ENCODE measurements around the gene MAGIX.
A peak's percentile ranks its signal among the peaks of the same experiment; 100 is the strongest.

The MAGIX gene

GRCh38 chrX:49187526-49187925 lies 25.0 kb downstream of the MAGIX start:
- no peak overlapping the region for H3K4me3 ChIP-seq (ENCODE audit: severe bottlenecking)
- no peaks in the 10 kb centered on the region for H3K27me3 ChIP-seq (ENCODE audit: insufficient read depth, poor library complexity, severe bottlenecking)
- H3K36me3 ChIP-seq (ENCODE audit: low read depth) = peaks cover 16% of the 10 kb centered on the region
- no peaks in the 10 kb centered on the region for H3K4me1 ChIP-seq (ENCODE audit: insufficient read depth, poor library complexity, severe bottlenecking)
- no peaks in the 10 kb centered on the region for H3K9me3 ChIP-seq (ENCODE audit: severe bottlenecking)
- DNase-seq (ENCODE audit: low spot score) (no peak), ATAC-seq (ENCODE audit: low read depth) (no peak)
- no peak for TF ChIP-seq CTCF (IDR thresholded peaks at IDR 0.05; ENCODE audit: poor library complexity, severe bottlenecking)
- no peak overlapping the region for H3K27ac ChIP-seq (ENCODE audit: poor library complexity, severe bottlenecking)

DNA sequence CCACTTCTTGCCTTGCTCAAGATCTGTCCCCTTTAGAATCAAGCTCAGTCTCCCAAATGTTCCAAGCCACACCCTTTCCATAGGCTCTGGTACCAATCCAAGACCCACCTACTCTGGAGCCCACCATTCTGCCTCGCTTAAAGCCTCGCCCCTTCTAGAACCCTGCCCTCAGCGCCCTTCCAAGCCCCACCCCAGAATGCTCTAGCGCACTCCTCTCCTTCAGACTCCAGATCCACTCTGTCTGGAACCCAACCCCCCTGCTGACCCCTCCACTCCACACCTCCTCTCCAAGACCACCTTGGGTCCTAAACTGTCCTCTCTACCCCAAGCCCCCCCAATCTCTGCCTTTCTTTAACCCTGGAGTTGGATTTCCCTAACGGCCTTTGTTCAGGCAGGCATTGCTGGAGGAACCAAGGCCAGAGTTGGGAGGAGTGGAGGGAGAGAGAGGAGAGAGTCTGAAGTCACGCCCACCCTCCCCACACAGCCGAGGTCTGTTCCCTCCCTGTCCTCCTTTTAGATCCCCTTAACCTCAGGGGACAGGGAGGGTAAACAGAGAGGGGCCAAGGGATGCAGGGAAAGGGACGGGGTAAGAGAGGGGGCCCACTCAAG lies 26.0 kb downstream of the MAGIX start:
- Histone ChIP-seq H3K9me3 (ENCODE audit: severe bottlenecking) (no peaks in the 10 kb centered on the region), H3K36me3 (ENCODE audit: low read depth) (peaks cover 6% of the 10 kb centered on the region), H3K4me1 (ENCODE audit: insufficient read depth, poor library complexity, severe bottlenecking) (no peaks in the 10 kb centered on the region), H3K4me3 (ENCODE audit: severe bottlenecking) (no peak overlapping the region), H3K27me3 (ENCODE audit: insufficient read depth, poor library complexity, severe bottlenecking) (no peaks in the 10 kb centered on the region), H3K27ac (ENCODE audit: poor library complexity, severe bottlenecking) (peak overlapping the region; percentile 67)
- TF ChIP-seq CTCF (IDR thresholded peaks at IDR 0.05; ENCODE audit: poor library complexity, severe bottlenecking) = no peak
- DNase-seq (ENCODE audit: low spot score) (no peak), ATAC-seq (ENCODE audit: low read depth) (no peak)

DNA sequence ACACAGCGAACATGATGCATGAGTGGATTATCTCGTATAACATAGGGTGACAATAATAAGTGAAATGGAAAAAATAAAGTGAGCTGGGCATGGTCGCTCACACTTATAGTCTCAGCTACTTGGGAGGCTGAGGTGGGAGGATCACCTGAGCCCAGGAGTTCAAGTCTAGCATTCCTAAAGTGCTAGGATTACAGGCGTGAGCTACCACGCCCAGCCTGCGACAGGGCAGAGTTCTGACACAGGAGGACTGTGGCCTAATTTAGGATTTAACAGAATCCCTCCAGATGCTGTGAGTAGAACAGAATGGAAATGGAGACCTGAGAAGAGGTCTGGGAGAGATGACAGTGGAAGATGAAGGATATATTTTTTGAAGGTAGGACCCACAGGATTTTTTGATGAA lies 27.0 kb downstream of the MAGIX start:
- no peaks in the 10 kb centered on the region for H3K9me3 ChIP-seq (ENCODE audit: severe bottlenecking)
- no peaks in the 10 kb centered on the region for H3K4me1 ChIP-seq (ENCODE audit: insufficient read depth, poor library complexity, severe bottlenecking)
- no peaks in the 10 kb centered on the region for H3K27me3 ChIP-seq (ENCODE audit: insufficient read depth, poor library complexity, severe bottlenecking)
- DNase-seq (ENCODE audit: low spot score) (no peak), ATAC-seq (ENCODE audit: low read depth) (no peak)
- TF ChIP-seq CTCF (IDR thresholded peaks at IDR 0.05; ENCODE audit: poor library complexity, severe bottlenecking) = no peak
- H3K4me3 ChIP-seq (ENCODE audit: severe bottlenecking) = no peak overlapping the region
- H3K36me3 ChIP-seq (ENCODE audit: low read depth) = no peaks in the 10 kb centered on the region
- peak overlapping the region; percentile 67 for H3K27ac ChIP-seq (ENCODE audit: poor library complexity, severe bottlenecking)

DNA sequence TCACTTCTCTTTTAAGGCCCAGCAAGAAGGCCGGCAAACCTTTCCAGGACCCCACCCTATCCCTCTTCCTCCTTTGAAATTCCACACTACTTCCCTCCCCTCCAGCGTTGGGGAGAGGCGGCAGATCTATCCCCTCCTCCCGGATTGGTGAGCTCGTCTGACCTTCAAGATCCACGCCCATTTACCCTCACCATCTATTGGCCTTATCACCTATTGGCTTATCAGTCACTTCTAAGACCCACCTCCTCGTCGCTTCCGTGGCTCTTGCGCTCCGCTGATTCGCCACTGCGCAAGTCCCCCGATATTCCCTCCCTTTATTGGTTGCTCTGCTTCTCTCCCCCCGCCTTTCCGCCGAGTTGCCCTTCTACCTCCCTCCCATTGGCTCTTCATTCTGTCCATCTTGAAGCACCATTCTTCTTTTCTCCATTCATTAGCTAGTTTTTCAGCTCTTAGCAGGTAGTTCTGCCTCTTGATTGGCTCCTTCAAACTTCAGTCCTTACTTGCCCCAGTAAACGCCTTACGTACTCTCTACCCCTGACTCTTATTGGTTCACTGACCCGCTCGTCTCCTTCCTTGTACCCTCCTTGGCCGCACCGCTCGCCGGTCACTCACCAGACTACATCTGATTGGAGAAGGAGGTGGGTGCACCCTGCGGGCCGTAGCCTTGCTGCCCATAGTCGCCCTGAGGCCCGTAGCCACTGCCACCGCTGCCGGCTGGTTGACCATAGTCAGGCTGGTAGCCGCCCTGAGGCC lies 28.4 kb downstream of the MAGIX start:
- ATAC-seq (ENCODE audit: low read depth) (peak; percentile 92), DNase-seq (ENCODE audit: low spot score) (peak; percentile 93)
- Histone ChIP-seq H3K36me3 (ENCODE audit: low read depth) (no peaks in the 10 kb centered on the region), H3K27ac (ENCODE audit: poor library complexity, severe bottlenecking) (peak overlapping the region; percentile 67), H3K4me3 (ENCODE audit: severe bottlenecking) (peak overlapping the region; percentile 82), H3K27me3 (ENCODE audit: insufficient read depth, poor library complexity, severe bottlenecking) (no peaks in the 10 kb centered on the region), H3K9me3 (ENCODE audit: severe bottlenecking) (no peaks in the 10 kb centered on the region), H3K4me1 (ENCODE audit: insufficient read depth, poor library complexity, severe bottlenecking) (no peaks in the 10 kb centered on the region)
- TF ChIP-seq CTCF (IDR thresholded peaks at IDR 0.05; ENCODE audit: poor library complexity, severe bottlenecking) = no peak

DNA sequence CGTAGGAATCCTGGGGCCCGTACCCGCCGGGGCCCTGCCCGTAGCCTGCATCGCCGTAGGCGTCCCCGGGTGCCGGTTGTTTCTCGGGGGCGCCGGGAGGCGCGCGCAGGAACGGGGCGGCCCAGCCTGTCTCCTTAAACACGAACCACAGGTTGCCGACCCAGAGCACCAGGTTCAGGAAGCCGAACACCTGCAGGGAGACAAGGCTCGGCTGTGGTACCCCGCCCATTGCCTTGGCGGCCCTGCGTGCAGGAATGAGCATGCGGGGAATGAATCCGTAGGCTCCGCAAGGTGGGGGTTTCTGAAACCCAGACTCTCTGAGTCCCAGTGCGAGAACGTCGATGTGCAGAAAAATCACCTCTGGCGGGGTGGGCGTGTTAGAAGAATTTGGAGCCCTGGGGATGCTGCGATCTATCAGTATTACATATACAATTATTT lies 29.0 kb downstream of the MAGIX start:
- Histone ChIP-seq H3K27ac (ENCODE audit: poor library complexity, severe bottlenecking) (peak overlapping the region; percentile 41), H3K4me1 (ENCODE audit: insufficient read depth, poor library complexity, severe bottlenecking) (no peaks in the 10 kb centered on the region), H3K36me3 (ENCODE audit: low read depth) (no peaks in the 10 kb centered on the region), H3K9me3 (ENCODE audit: severe bottlenecking) (no peaks in the 10 kb centered on the region), H3K27me3 (ENCODE audit: insufficient read depth, poor library complexity, severe bottlenecking) (no peaks in the 10 kb centered on the region), H3K4me3 (ENCODE audit: severe bottlenecking) (peak overlapping the region; percentile 82)
- no peak for TF ChIP-seq CTCF (IDR thresholded peaks at IDR 0.05; ENCODE audit: poor library complexity, severe bottlenecking)
- ATAC-seq (ENCODE audit: low read depth) = peak; percentile 1
- no peak for DNase-seq (ENCODE audit: low spot score)

Measured in RWPE2 (cell line).